GM18867 (cell line): ENCODE data around the gene CDK18.
"Not testable (repeated sequence)": the region's sequence is repeated elsewhere in the genome, so short reads cannot be mapped to it uniquely, and the experiment has no call there.

Source experiments
- ATAC-seq: cut with Tn5 transposase; IDR thresholded peaks from one replicate; pipeline ENCODE4 v1.9.1; 2021; ENCODE audit warnings: mild to moderate bottlenecking, moderate library complexity; ENCODE audit not compliant: unreplicated experiment

The CDK18 gene

GRCh38 chr1:205480349-205480985 is 24.0 kb upstream of the CDK18 start:
- ATAC-seq = peak; percentile 58

GRCh38 chr1:205481218-205481617 is 23.3 kb upstream of the CDK18 start:
- ATAC-seq = peak; percentile 6

- no peak for ATAC-seq
Measured at GRCh38 chr1:205481629-205482151, 22.8 kb upstream of the CDK18 start.

GRCh38 chr1:205482587-205482986 is 21.9 kb upstream of the CDK18 start:
- ATAC-seq = not testable (repeated sequence)

- ATAC-seq = no peak
Measured at GRCh38 chr1:205483372-205483771, 21.1 kb upstream of the CDK18 start.

GRCh38 chr1:205484985-205485967 is 19.2 kb upstream of the CDK18 start:
- no peak for ATAC-seq

GRCh38 chr1:205486258-205486657 is 18.2 kb upstream of the CDK18 start:
- ATAC-seq = no peak

GRCh38 chr1:205488074-205488723 is 16.3 kb upstream of the CDK18 start:
- ATAC-seq = peak; percentile 50

- no peak for ATAC-seq
Measured at GRCh38 chr1:205491794-205492193, 12.7 kb upstream of the CDK18 start.

GRCh38 chr1:205492201-205492667 is 12.2 kb upstream of the CDK18 start:
- no peak for ATAC-seq

GRCh38 chr1:205492774-205493173 is 11.7 kb upstream of the CDK18 start:
- no peak for ATAC-seq

GRCh38 chr1:205493241-205494085 is 11.0 kb upstream of the CDK18 start:
- no peak for ATAC-seq

GRCh38 chr1:205494115-205494514 is 10.4 kb upstream of the CDK18 start:
- no peak for ATAC-seq

- ATAC-seq = no peak
Measured at GRCh38 chr1:205495237-205495823, 9.1 kb upstream of the CDK18 start.

GRCh38 chr1:205496661-205497060 is 7.8 kb upstream of the CDK18 start:
- ATAC-seq = no peak

GRCh38 chr1:205497351-205497750 is 7.1 kb upstream of the CDK18 start:
- no peak for ATAC-seq

- ATAC-seq = no peak
Measured at GRCh38 chr1:205499789-205500188, 4.7 kb upstream of the CDK18 start.

- no peak for ATAC-seq
Measured at GRCh38 chr1:205500240-205501233, 3.9 kb upstream of the CDK18 start.
